ENCODE results near the gene ZRANB1.

DNA sequence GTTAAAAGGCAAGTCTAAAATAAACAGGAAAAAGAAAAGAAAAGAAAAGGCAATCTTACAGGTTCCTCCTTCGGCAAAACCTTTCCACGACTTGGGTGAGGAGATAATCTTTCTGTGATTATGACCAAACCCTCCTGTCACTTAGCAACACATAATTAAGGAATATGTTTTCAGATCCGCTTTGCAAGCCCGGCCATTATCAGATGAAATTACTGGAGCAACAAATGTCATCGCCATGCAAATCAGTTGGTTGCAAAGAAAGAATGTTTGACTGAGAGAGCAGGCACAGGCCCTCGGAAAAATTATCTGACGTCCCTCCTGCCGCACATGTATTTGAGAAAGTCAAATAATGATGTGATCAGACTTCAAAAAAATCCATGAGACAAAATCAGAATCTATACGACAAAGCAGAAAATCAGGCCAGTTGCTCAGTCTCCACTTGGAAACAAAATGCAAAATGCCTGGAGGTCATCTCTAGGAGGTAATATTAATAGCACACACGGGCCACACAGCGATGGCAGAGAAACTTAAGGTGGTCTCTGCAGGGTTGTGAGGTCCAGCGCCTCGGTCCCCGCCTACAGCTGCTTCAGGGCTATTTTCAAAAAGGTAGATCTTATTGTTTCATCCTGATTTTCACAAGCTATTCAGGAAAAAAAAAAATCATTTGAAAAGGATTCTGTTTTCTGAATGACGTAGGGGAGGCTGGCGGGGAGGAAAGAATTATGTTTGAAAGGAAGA, 82.7 kb downstream of the ZRANB1 start:
- TF ChIP-seq, protein P1, sequence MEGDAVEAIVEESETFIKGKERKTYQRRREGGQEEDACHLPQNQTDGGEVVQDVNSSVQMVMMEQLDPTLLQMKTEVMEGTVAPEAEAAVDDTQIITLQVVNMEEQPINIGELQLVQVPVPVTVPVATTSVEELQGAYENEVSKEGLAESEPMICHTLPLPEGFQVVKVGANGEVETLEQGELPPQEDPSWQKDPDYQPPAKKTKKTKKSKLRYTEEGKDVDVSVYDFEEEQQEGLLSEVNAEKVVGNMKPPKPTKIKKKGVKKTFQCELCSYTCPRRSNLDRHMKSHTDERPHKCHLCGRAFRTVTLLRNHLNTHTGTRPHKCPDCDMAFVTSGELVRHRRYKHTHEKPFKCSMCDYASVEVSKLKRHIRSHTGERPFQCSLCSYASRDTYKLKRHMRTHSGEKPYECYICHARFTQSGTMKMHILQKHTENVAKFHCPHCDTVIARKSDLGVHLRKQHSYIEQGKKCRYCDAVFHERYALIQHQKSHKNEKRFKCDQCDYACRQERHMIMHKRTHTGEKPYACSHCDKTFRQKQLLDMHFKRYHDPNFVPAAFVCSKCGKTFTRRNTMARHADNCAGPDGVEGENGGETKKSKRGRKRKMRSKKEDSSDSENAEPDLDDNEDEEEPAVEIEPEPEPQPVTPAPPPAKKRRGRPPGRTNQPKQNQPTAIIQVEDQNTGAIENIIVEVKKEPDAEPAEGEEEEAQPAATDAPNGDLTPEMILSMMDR (IDR thresholded peaks at IDR 0.05) = no peak
- TF ChIP-seq POLR2A (IDR thresholded peaks at IDR 0.05) = no peak

All from uterus (tissue), 2 donors.